Muscle layer of colon (tissue), 2 donors: Measurements from ENCODE around the gene FES.
"Not testable (repeated sequence)": the region's sequence is repeated elsewhere in the genome, so short reads cannot be mapped to it uniquely, and the experiment has no call there.

Experiments
- H3K27ac ChIP-seq: one replicate; pipeline ENCODE4 v1.7.0; 2013; ENCODE audit warnings: low read depth, mild to moderate bottlenecking, low read length, moderate library complexity
- H3K27me3 ChIP-seq, 2 donors: one replicate each; pipeline ENCODE4 v1.7.0; 2013; ENCODE audit warnings: low read length in 2 of 2, mild to moderate bottlenecking in 2 of 2; ENCODE audit not compliant: insufficient read depth in 2 of 2, control insufficient read depth in 1 of 2
- H3K36me3 ChIP-seq: one replicate; pipeline ENCODE4 v1.7.0; 2013; ENCODE audit warnings: mild to moderate bottlenecking, low read length; ENCODE audit not compliant: insufficient read depth
- H3K4me1 ChIP-seq: one replicate; pipeline ENCODE4 v1.7.0; 2013; ENCODE audit warnings: mild to moderate bottlenecking, low read length; ENCODE audit not compliant: insufficient read depth
- H3K4me3 ChIP-seq, 2 donors: one replicate each; pipeline ENCODE4 v1.7.0; 2013; ENCODE audit warnings: low read length in 2 of 2, low read depth in 1 of 2, mild to moderate bottlenecking in 1 of 2, moderate library complexity in 1 of 2
- H3K9ac ChIP-seq: one replicate; pipeline ENCODE4 v1.7.0; 2013; ENCODE audit warnings: low read length
- H3K9me3 ChIP-seq: one replicate; pipeline ENCODE4 v1.7.0; 2013; ENCODE audit warnings: mild to moderate bottlenecking, low read length
- donor health status: abdominal sarcoma.
- donor health status: Adenocarcinoma of cecum.

The FES gene

DNA sequence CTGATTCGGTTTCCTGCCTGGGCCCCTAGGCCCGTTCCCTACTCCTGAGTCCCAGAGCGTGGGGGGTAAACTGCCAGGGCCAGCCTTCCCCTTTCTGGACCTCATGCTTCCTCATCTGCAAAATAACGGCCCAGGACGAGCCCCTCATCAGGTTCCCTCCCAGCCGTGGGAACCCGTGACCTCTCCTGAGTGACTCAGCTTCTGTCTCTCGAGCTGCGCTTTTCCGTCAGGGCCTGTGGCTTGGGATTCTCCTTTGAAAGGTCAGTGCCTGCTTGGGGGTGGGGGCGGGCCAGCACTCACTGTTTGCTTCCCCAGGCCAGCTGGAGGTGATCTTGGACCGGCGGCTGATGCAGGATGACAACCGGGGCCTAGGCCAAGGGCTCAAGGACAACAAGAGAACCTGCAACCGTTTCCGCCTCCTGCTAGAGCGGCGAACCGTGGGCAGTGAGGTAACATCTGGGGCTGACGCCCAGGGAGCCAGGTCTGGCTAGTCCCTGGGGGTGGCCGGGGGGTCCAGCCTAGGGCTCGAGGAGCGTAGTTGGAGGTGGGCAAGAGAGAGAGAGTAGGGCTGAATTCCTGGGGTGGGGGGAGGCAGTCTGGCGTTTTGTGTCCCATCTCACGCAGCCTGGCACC lies 31.6 kb downstream of the FES start:
- Histone ChIP-seq H3K36me3 (peaks cover 89% of the 10 kb centered on the region), H3K4me1 (no peaks in the 10 kb centered on the region), H3K27me3 (no peaks in the 10 kb centered on the region), H3K4me3 (no peak overlapping the region), H3K9ac (no peak overlapping the region), H3K9me3 (no peaks in the 10 kb centered on the region), H3K27ac (no peak overlapping the region)

DNA sequence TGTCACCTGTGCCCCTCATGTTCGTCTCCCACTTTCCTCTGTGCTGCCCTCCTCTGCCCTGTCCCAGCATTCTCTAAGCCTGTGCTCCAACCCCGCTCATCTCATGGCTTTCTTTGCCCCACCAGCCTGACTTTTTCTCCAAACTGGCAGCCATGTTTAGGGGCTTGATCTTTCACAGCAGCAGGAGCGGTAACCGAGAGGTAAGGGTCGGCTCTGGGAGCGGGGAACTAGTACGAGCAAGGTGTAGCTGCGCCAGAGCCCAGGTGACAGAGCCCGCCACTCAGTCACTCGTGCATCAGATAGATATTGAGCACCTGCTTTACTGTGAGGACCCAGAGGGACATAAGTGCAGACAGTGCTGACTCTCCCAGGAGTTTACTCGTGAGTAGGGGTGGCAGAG lies 32.2 kb downstream of the FES start:
- H3K27ac ChIP-seq, result no peak overlapping the region
- H3K27me3 ChIP-seq, result no peaks in the 10 kb centered on the region
- no peaks in the 10 kb centered on the region for H3K4me1 ChIP-seq
- H3K36me3 ChIP-seq, result peaks cover 89% of the 10 kb centered on the region
- H3K9ac ChIP-seq, result no peak overlapping the region
- H3K9me3 ChIP-seq, result no peaks in the 10 kb centered on the region
- H3K4me3 ChIP-seq, result no peak overlapping the region

DNA sequence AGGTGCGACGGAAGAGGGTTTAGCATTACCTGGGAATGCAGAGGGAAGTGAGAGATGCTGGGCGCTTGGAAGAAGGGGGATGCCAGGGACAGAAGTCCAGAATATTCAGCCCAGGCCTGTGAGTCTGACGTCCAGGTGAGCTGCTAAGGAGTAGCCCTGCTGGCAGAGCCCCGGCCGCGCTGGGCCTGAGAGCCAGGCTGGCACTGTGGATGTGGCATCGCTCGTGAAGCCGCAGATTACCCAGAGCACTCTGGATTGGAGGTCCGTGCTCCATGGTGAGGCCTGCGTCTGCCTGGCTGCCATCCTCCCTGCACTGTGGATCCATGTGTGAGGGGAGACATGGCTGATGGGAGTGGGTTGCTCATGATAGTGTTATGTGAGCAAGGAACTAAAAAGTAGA lies 33.3 kb downstream of the FES start:
- Histone ChIP-seq H3K4me3 (no peak overlapping the region), H3K27ac (no peak overlapping the region), H3K9me3 (no peaks in the 10 kb centered on the region), H3K27me3 (no peaks in the 10 kb centered on the region), H3K4me1 (no peaks in the 10 kb centered on the region), H3K9ac (no peak overlapping the region), H3K36me3 (peaks cover 78% of the 10 kb centered on the region)

DNA sequence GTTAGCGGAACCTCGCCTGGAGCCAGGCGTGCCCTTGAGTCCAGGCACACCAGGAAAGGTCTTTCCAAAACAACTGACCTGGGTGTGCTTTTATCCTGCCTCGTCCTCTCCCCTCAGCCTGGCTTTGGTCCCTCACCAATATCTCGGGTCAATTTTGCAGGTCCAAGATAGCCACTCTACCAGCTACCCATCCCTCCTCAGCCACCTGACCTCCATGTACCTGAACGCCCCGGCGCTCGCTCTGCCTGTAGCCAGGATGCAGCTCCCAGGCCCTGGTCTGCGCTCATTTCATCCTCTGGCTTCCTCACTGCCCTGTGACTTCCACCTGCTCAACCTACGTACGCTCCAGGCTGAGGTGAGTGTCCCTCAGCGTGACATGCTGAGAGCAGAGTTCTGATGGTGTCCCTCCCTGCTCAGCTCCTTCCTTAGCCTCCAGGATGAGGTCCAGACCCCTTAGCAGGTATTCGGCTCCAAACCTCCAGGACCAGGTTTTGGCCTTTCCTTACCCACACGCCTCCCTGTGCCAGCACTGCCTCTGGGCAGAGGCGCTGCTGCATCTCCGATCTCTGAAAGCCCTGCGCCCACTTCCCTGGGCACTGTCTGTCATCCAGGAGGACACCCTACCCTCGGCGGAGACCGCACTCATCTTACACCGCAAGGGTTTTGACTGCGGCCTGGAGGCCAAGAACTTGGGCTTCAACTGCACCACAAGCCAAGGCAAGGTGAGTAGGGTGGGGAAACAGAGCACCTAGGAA lies 33.9 kb downstream of the FES start:
- Histone ChIP-seq H3K4me1 (no peaks in the 10 kb centered on the region), H3K9ac (no peak overlapping the region), H3K4me3 (no peak overlapping the region), H3K9me3 (no peaks in the 10 kb centered on the region), H3K27me3 (no peaks in the 10 kb centered on the region), H3K36me3 (peaks cover 72% of the 10 kb centered on the region), H3K27ac (no peak overlapping the region)

DNA sequence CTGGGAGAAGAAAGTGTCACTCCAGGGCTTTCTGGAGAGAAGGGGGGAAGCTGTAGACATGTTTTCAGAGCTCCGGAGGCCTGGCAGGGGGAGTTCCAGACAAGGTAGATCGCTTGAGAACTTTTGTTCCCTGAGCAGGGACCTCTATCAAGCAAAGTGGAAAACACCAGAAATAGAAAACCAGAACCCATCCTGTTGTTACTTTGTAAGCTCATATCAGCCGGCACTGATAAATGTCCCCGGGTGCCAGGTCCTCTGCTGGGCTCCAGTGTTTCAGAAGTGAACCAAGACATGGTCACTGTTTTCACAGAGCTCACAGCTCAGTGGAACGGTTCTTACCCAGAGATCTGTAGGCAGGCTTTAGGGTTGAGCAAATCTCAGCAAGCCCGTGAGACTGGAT lies 34.5 kb downstream of the FES start:
- H3K27ac ChIP-seq, result no peak overlapping the region
- no peaks in the 10 kb centered on the region for H3K27me3 ChIP-seq
- no peak overlapping the region for H3K4me3 ChIP-seq
- H3K9me3 ChIP-seq, result no peaks in the 10 kb centered on the region
- H3K9ac ChIP-seq, result no peak overlapping the region
- H3K4me1 ChIP-seq, result no peaks in the 10 kb centered on the region
- H3K36me3 ChIP-seq, result peaks cover 65% of the 10 kb centered on the region

DNA sequence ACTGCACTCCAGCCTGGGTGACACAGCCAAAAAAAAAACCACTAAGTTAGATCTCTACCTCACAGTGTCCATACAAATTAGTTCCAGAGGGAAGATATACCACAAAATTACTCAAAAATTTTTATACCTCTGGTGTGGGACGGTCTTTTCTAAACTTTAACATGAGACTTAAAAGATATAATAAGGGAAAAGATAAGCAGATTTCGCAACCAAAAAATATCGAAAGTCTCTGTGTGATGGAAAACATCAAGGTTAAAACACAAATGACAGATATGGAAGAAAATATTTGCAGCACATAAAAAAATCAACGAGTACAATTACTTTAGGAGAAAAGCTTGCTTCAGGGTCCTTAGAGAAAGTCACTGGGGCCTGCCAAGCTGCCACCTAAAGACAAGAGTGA lies 37.6 kb downstream of the FES start:
- Histone ChIP-seq H3K4me3 (no peak overlapping the region), H3K27me3 (no peaks in the 10 kb centered on the region), H3K9ac (no peak overlapping the region), H3K27ac (no peak overlapping the region), H3K36me3 (peaks cover 40% of the 10 kb centered on the region), H3K9me3 (no peaks in the 10 kb centered on the region), H3K4me1 (no peaks in the 10 kb centered on the region)

DNA sequence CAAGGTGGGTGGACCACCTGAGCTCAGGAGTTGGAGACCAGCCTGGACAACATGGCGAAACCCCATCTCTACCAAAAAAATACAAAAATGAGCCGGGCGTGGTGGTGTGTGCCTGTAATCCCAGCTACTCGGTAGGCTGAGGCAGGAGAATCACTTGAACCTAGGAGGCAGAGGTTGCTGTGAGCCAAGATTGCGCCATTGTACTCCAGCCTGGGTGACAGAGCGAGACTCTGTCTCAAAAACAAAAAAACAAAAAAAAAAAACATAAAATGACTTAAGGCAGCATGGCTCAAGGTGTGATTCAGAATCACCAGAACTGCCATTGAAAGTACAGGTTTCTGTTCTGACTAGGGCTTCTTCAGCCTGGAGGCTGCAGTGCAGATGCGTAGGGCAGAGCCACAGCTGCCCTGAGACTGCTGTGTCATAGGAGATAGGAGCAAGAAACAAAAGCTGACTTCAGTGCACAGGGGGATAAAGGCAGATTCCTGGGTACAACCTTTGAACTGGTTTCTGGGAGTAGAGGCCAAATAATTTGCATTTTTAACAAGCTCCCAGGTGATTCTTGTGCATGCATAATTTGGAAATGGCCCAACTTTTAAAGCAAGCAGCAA lies 38.5 kb downstream of the FES start:
- peaks cover 34% of the 10 kb centered on the region for H3K36me3 ChIP-seq
- H3K27me3 ChIP-seq, H3K4me1 ChIP-seq, H3K9me3 ChIP-seq, H3K4me3 ChIP-seq, H3K27ac ChIP-seq, H3K9ac ChIP-seq: not testable (repeated sequence)

DNA sequence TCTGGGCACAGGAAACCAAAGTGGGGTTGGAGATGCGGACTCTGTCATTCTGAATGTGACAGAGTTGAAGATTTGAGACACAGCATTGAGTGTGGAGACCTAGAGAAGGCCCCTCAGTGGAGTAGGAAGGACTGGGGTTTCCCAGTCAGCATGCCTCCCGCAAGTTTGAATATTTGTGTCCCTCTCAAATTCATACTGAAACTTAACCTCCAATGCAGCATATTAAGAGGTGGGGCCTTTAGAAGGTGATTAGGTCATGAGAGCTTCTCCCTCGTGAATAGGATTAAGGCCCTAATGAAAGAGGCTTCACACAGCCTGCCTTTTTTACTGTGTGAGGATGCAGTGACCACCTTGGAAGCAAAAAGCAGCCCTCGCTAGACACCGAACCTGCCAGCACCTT lies 40.1 kb downstream of the FES start:
- peaks cover 21% of the 10 kb centered on the region for H3K36me3 ChIP-seq
- H3K4me3 ChIP-seq, result no peak overlapping the region
- H3K27ac ChIP-seq, result no peak overlapping the region
- no peaks in the 10 kb centered on the region for H3K9me3 ChIP-seq
- H3K4me1 ChIP-seq, result peaks cover 4% of the 10 kb centered on the region
- no peak overlapping the region for H3K9ac ChIP-seq
- no peaks in the 10 kb centered on the region for H3K27me3 ChIP-seq

DNA sequence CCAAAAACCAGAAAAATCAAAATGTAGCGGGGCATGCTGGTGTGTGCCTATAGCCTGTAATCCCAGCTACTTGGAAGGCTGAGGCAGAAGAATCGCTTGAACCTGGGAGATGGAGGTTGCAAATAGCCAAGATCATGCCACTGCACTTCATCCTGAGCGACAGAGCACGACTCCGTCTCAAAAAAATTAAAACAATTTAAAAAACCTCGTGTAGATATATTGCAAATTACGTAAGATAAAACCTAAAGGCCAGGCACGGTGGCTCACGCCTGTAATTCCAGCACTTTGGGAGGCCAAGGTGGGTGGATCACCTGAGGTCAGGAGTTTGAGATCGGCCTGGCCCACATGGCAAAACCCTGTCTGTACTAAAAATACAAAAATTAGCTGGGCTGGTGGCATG lies 42.5 kb downstream of the FES start:
- H3K4me1 ChIP-seq, result peaks cover 18% of the 10 kb centered on the region
- not testable (repeated sequence) for H3K4me3 ChIP-seq, H3K27me3 ChIP-seq, H3K36me3 ChIP-seq, H3K9ac ChIP-seq, H3K27ac ChIP-seq, H3K9me3 ChIP-seq

DNA sequence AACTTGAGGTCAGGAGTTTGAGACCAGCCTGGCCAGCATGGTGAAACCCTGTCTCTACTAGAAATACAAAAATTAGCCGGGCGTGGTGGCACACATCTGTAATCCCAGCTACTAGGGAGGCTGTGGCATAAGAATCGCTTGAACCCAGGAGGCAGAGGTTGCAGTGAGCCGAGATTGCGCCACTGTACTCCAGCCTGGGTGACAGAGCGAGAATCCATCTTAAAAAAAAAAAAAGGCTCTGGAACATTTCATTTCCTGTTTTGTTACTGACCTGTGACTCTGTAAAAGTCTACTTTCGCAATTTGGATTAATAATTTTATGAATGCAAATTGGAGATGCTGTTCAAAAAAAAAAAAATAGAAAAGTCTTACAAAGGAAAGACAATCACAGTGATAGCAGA lies 43.8 kb downstream of the FES start:
- not testable (repeated sequence) for H3K9me3 ChIP-seq, H3K27ac ChIP-seq, H3K9ac ChIP-seq, H3K36me3 ChIP-seq, H3K4me3 ChIP-seq, H3K27me3 ChIP-seq
- peaks cover 27% of the 10 kb centered on the region for H3K4me1 ChIP-seq

DNA sequence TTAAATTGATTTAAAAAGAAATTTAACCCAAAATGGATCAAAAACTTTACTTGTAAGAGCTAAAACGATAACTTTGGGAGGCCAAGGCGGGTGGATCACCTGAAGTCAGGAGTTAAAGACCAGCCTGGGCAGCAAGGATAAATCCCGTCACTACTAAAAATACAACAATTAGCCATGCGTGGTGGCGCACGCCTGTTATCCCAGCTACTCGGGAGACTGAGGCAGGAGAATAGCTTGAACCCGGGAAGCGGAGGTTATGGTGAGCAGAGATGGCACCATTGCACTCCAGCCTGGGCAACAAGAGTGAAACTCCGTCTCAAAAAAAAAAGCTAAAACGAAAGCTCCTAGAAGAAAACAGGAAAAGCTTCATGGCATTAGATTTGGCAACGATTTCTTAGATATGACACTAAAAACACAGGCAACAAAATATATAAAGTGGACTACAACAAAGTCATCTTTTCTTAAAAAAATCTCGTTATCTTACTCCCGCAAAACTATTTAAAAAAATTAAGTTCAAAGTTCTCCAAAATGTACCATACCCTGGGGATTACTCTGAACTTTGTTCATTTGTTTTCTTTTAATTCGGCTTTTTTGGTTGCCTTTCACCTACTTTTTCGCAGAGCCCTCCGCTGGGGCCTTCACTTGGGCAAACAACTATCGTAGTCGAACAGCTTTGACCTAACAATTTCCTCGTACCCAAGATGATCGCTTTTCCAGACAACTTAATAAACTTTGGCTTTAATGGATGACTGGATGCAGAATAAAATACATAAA lies 45.1 kb downstream of the FES start:
- Histone ChIP-seq H3K9ac (peak overlapping the region; percentile 76), H3K4me3 (peak overlapping the region; percentile 56 to 75), H3K27me3 (no peaks in the 10 kb centered on the region), H3K4me1 (peaks cover 35% of the 10 kb centered on the region), H3K36me3 (no peaks in the 10 kb centered on the region), H3K27ac (peak overlapping the region; percentile 74), H3K9me3 (no peaks in the 10 kb centered on the region)
